ENCODE results near the gene MMP25.

DNA sequence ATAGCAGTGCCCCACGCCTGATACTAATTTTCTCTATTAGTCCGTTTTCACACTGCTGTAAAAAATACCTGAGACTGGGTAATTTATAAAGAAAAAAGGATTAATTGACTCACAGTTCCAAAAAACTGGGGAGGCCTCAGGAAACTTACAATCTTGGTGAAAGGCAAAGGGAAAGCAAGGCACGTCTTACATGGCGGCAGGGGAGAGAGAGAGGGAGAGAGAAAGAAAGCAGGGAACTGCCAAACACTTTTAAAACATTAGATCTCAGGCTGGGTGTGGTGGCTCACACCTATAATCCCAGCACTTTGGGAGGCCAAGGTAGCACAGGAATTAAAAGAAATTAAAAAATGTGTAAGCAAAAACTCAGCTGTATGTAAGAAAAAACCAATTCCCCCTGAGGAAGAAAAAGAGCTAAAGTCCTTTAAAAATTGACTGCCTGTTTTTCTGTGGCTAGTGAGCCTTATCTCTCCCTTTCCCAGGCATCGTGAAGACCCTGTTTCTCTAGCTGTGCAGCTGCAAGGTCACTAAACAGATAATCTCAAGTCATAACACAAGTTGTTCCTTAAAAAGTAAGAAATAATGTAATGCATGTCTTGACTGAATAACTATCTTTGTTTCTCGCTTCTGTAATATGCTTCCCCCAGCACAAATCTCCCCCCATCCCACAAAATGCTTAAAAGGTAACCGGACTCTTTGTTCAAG lies 38.8 kb downstream of the MMP25 start:
- TF ChIP-seq EZH2phosphoT487 (IDR thresholded peaks at IDR 0.05; ENCODE audit: borderline replicate concordance) = no peak
- TF ChIP-seq, protein P1, sequence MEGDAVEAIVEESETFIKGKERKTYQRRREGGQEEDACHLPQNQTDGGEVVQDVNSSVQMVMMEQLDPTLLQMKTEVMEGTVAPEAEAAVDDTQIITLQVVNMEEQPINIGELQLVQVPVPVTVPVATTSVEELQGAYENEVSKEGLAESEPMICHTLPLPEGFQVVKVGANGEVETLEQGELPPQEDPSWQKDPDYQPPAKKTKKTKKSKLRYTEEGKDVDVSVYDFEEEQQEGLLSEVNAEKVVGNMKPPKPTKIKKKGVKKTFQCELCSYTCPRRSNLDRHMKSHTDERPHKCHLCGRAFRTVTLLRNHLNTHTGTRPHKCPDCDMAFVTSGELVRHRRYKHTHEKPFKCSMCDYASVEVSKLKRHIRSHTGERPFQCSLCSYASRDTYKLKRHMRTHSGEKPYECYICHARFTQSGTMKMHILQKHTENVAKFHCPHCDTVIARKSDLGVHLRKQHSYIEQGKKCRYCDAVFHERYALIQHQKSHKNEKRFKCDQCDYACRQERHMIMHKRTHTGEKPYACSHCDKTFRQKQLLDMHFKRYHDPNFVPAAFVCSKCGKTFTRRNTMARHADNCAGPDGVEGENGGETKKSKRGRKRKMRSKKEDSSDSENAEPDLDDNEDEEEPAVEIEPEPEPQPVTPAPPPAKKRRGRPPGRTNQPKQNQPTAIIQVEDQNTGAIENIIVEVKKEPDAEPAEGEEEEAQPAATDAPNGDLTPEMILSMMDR (conservative IDR thresholded peaks at IDR 0.05; ENCODE audit: low read length) = no peak
